BE2C (cell line): ENCODE measurements around the gene RASAL1.

ENCODE experiments used
- DNase-seq: peaks from one replicate; pipeline ENCODE4 v3.0.0-alpha.2; 2020
- H3K27me3 ChIP-seq: fragments of 250-450 bp; sonication (Bioruptor Pico); 2 replicates; pipeline ENCODE4 v1.5.1; 2020; ENCODE audit warnings: mild to moderate bottlenecking
- H3K36me3 ChIP-seq: fragments of 250-450 bp; sonication (Bioruptor Pico); 2 replicates; pipeline ENCODE4 v1.5.1; 2020; ENCODE audit warnings: mild to moderate bottlenecking
- H3K4me1 ChIP-seq: fragments of 250-450 bp; sonication (Bioruptor Pico); 2 replicates; pipeline ENCODE4 v1.5.1; 2020
- H3K4me3 ChIP-seq: 2 replicates; pipeline ENCODE4 v1.5.1; 2011; ENCODE audit warnings: low read depth, low read length
- H3K9me3 ChIP-seq: fragments of 250-450 bp; sonication (Bioruptor Pico); 2 replicates; pipeline ENCODE4 v1.5.1; 2020
- TF ChIP-seq, protein P1 (sequence below): IDR thresholded peaks from 2 replicates; pipeline ENCODE4 v1.5.1; 2012; ENCODE audit warnings: mild to moderate bottlenecking, low read depth, low read length

RASAL1 gene

DNA sequence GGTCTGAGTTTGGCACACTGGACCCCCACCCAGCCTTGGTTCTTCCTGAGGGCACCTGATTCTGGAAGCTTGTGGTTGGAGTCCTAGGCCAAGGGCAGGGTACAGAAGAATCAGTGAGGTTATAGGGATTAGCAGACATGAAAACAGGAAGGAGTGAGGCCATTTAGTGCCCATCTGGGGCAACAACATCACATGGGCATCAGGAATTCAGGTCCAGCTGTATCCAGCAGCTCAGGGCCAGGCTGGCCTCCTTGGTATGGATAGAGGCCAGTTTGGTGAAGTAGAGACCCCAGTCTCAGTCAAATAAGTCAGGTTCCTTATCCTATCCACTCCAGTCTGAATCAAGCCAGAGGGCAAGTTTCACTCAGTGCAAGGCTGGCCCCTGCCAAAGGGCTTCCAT, 36.2 kb downstream of the RASAL1 start:
- no peaks in the 10 kb centered on the region for H3K27me3 ChIP-seq
- DNase-seq: no peak
- H3K4me3 ChIP-seq: no peak overlapping the region
- H3K36me3 ChIP-seq: no peaks in the 10 kb centered on the region
- peaks cover 5% of the 10 kb centered on the region for H3K4me1 ChIP-seq
- no peaks in the 10 kb centered on the region for H3K9me3 ChIP-seq
- TF ChIP-seq, protein P1, sequence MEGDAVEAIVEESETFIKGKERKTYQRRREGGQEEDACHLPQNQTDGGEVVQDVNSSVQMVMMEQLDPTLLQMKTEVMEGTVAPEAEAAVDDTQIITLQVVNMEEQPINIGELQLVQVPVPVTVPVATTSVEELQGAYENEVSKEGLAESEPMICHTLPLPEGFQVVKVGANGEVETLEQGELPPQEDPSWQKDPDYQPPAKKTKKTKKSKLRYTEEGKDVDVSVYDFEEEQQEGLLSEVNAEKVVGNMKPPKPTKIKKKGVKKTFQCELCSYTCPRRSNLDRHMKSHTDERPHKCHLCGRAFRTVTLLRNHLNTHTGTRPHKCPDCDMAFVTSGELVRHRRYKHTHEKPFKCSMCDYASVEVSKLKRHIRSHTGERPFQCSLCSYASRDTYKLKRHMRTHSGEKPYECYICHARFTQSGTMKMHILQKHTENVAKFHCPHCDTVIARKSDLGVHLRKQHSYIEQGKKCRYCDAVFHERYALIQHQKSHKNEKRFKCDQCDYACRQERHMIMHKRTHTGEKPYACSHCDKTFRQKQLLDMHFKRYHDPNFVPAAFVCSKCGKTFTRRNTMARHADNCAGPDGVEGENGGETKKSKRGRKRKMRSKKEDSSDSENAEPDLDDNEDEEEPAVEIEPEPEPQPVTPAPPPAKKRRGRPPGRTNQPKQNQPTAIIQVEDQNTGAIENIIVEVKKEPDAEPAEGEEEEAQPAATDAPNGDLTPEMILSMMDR: no peak

DNA sequence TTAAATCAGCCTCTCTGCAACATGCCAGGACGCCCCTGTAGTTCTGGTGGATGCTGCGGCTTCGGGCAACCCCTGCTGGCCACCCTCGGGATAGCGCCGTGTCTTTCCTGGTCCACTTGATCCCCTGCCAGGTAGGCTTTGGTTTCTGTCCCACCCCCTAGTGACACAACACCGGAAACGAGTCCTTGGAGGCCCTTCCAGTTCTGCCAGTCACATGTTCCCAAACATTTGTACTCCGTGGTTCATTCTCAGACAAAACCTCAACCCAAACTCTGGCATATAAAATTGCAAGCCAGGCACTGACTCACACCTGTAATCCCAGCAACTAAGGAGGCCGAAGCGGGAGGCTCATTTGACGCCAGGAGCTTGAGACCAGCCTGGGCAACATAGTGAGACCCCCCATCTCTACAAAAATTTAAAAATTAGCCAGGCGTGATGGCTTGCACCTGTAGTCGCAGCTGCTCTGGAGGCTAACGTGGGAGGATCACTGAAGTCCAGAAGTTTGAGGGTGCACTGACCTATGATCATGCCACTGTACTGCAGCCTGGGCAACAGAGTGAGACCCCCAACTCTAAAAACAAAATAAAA, 37.0 kb downstream of the RASAL1 start:
- peaks cover 5% of the 10 kb centered on the region for H3K4me1 ChIP-seq
- H3K27me3 ChIP-seq: no peaks in the 10 kb centered on the region
- no peaks in the 10 kb centered on the region for H3K9me3 ChIP-seq
- TF ChIP-seq, protein P1: peak; percentile 96
- DNase-seq: peak; percentile 82
- no peaks in the 10 kb centered on the region for H3K36me3 ChIP-seq
- H3K4me3 ChIP-seq: peak overlapping the region; percentile 34

DNA sequence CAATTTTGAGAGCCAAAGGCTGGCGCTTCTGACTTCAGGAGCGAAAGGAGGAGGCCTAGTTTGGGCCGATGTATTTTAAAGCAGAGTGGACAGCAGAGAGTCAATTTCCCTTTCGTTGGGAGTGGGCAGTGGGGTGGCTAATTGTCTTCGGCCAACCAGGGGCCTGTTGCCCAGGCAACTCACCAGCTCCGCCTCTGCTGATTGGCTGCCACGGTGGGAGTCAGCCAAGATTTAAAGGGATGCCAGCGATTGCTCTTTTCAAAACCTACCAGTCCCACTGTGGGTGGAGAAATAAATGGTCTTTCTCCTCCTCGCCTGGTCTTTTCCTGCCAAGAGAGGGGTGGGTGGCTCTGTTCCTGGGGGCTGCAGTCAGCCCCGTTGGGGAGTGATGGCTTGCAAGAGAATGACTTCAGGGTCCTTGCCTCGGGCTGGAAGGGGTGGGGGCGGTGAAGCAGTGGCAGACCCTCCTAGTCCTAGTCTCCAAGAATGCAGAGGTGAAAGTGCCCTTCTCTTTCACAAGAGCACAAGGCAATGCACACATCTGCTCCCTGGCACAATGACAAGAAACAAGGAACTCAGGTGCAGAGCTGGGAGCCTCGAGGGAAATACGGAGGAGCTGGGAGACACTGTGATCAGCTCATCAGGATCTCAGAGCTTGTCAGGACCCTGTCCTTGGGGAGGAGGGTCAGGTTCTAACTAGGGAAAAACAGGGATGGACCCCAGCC, 37.7 kb downstream of the RASAL1 start:
- peak; percentile 62 for DNase-seq
- TF ChIP-seq, protein P1: no peak
- Histone ChIP-seq H3K9me3 (no peaks in the 10 kb centered on the region), H3K4me1 (peaks cover 5% of the 10 kb centered on the region), H3K4me3 (peak overlapping the region; percentile 34), H3K27me3 (no peaks in the 10 kb centered on the region), H3K36me3 (no peaks in the 10 kb centered on the region)

DNA sequence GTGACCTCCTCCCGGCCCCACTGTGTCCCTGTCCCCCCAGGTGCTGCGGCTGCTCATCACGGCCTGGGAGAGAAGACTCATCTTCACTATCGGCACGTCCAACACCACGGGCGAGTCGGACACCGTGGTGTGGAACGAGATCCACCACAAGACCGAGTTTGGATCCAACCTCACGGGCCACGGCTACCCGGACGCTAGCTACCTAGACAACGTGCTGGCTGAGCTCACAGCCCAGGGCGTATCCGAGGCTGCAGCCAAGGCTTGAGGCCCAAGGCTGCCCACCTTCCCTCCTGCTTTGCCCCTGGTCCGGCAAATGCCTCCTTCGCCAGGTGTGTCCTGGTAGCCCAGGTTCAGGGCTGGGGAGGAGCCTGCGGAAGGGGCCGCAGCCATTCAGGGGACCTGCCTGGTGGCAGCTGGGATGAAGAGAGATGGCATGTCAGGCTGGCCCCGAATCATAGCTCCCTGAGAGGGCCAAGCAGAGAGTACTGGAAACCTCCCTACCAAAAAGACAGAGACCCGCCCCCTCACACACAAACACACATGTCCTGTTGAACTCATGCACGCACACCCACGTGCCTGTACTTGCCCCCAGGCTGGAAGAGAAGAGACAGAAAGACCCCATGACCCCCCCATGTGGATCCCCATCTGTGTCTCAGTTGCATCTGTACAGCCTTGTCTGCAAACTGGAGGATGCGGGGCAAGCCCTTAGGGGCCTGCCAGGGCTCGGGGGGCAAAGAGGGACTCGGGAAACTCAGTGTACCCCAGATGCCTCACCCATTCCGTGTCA, 38.7 kb downstream of the RASAL1 start:
- Histone ChIP-seq H3K4me1 (peaks cover 5% of the 10 kb centered on the region), H3K27me3 (no peaks in the 10 kb centered on the region), H3K9me3 (no peaks in the 10 kb centered on the region), H3K4me3 (no peak overlapping the region), H3K36me3 (no peaks in the 10 kb centered on the region)
- no peak for DNase-seq
- TF ChIP-seq, protein P1: no peak

DNA sequence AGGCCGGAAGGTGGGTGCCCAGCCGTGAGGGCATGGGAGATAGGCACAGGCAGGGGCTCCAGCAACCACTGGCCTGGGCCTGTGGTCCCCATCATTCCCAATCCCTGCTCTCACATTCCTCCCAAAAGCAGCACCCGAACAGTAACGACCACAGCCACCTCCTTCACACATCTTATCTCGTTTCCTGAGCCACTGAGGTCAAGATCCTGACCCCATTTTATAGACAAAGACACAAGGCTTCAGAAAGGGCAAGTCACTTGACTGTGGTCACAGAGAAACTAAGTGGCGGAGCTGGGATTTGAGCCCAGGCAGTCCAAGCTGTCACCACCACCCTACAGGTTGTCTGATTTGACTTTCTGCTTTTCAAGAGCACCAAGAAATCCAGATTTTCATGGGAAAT, 40.2 kb downstream of the RASAL1 start:
- Histone ChIP-seq H3K9me3 (no peaks in the 10 kb centered on the region), H3K36me3 (no peaks in the 10 kb centered on the region), H3K4me3 (no peak overlapping the region), H3K4me1 (peaks cover 5% of the 10 kb centered on the region), H3K27me3 (no peaks in the 10 kb centered on the region)
- no peak for DNase-seq
- TF ChIP-seq, protein P1: no peak
